Activated effector memory CD4-positive, alpha-beta T cell treated with Interleukin-2 at 50 U/mL for 16 hours (primary cell): ENCODE measurements around the gene ELP5.
A peak's percentile ranks its signal among the peaks of the same experiment; 100 is the strongest.

ENCODE experiments used
- DNase-seq: peaks from one replicate; pipeline ENCODE4 v3.0.0-alpha.2; 2020

The ELP5 gene

GRCh38 chr17:7252176-7253043 is at the start of gene ELP5:
TSS of gene ELP5 (plus strand) at chr17:7252215. CDS start at chr17:7252551, 336 bp downstream.
- peak; percentile 75 for DNase-seq

GRCh38 chr17:7203391-7203790 is 48.6 kb upstream of the ELP5 start:
- no peak for DNase-seq

GRCh38 chr17:7204336-7204735 is 47.7 kb upstream of the ELP5 start:
- no peak for DNase-seq

- peak; percentile 88 for DNase-seq
Measured at GRCh38 chr17:7204828-7205461, 47.1 kb upstream of the ELP5 start.

- DNase-seq, result no peak
Measured at GRCh38 chr17:7205561-7205960, 46.5 kb upstream of the ELP5 start.

GRCh38 chr17:7207120-7208001 is 44.7 kb upstream of the ELP5 start:
- DNase-seq, result no peak

GRCh38 chr17:7208027-7208571 is 43.9 kb upstream of the ELP5 start:
- no peak for DNase-seq

- DNase-seq, result no peak
Measured at GRCh38 chr17:7208754-7209460, 43.1 kb upstream of the ELP5 start.

GRCh38 chr17:7211491-7212273 is 40.3 kb upstream of the ELP5 start:
- DNase-seq, result no peak

GRCh38 chr17:7213895-7214299 is 38.1 kb upstream of the ELP5 start:
- no peak for DNase-seq

GRCh38 chr17:7214300-7215135 is 37.5 kb upstream of the ELP5 start:
- peak; percentile 97 for DNase-seq

- DNase-seq, result no peak
Measured at GRCh38 chr17:7215136-7215638, 36.8 kb upstream of the ELP5 start.

- no peak for DNase-seq
Measured at GRCh38 chr17:7215652-7216180, 36.3 kb upstream of the ELP5 start.

- DNase-seq, result no peak
Measured at GRCh38 chr17:7216242-7217112, 35.5 kb upstream of the ELP5 start.

- DNase-seq, result no peak
Measured at GRCh38 chr17:7217113-7217987, 34.7 kb upstream of the ELP5 start.

GRCh38 chr17:7218166-7218565 is 33.8 kb upstream of the ELP5 start:
- no peak for DNase-seq

GRCh38 chr17:7218758-7219157 is 33.3 kb upstream of the ELP5 start:
- no peak for DNase-seq

- no peak for DNase-seq
Measured at GRCh38 chr17:7219229-7219811, 32.7 kb upstream of the ELP5 start.
